Small intestine (tissue), 7 donors: ENCODE measurements around the gene TMEM63C. TPM values are rescaled to one million over a fixed set of nuclear protein-coding genes. Genes with fewer than 3 reads are reported as not detected.
A peak's percentile ranks its signal among the peaks of the same experiment; 100 is the strongest.

Source experiments
- DNase-seq, 2 donors: peaks; one replicate each; pipeline versions ENCODE4 v3.0.0 to v3.0.0-alpha.2; 2013
- FAIRE-seq: peaks from 2 replicates; lab custom pipeline; 2012; peaks lifted over from hg19 to GRCh38; lab: Jason Lieb, UNC
- H3K27ac ChIP-seq, 3 donors: one replicate each; pipeline ENCODE4 v1.5.1; 2013; ENCODE audit warnings: low read length in 2 of 3, mild to moderate bottlenecking in 2 of 3, control low read depth in 1 of 3, inconsistent platforms in 1 of 3, low read depth in 1 of 3, moderate library complexity in 1 of 3
- H3K27me3 ChIP-seq, 3 donors: one replicate each; pipeline ENCODE4 v1.6.1; 2013; ENCODE audit warnings: low read length in 3 of 3, inconsistent platforms in 1 of 3; ENCODE audit not compliant: control insufficient read depth in 3 of 3, insufficient read depth in 3 of 3
- H3K36me3 ChIP-seq, 3 donors: one replicate each; pipeline ENCODE4 v1.6.1; 2013; ENCODE audit warnings: low read length in 3 of 3, inconsistent platforms in 1 of 3, low read depth in 1 of 3, mild to moderate bottlenecking in 1 of 3, moderate library complexity in 1 of 3; ENCODE audit not compliant: control insufficient read depth in 3 of 3, insufficient read depth in 2 of 3
- H3K4me1 ChIP-seq, 3 donors: one replicate each; pipeline ENCODE4 v1.6.1; 2013; ENCODE audit warnings: low read length in 2 of 3, inconsistent platforms in 1 of 3, low read depth in 1 of 3, mild to moderate bottlenecking in 1 of 3, moderate library complexity in 1 of 3; ENCODE audit not compliant: control insufficient read depth in 3 of 3, insufficient read depth in 2 of 3
- H3K4me3 ChIP-seq, 3 donors: one replicate each; pipeline ENCODE4 v1.5.1; 2013; ENCODE audit warnings: low read length in 3 of 3, control low read depth in 1 of 3, inconsistent platforms in 1 of 3, low read depth in 1 of 3, mild to moderate bottlenecking in 1 of 3, moderate library complexity in 1 of 3
- H3K9me3 ChIP-seq, 2 donors: one replicate each; pipeline ENCODE4 v1.6.1; 2013; ENCODE audit warnings: low read depth in 1 of 2, low read length in 1 of 2; ENCODE audit not compliant: control insufficient read depth in 2 of 2, insufficient read depth in 1 of 2
- WGBS, 3 donors: extraction: QIAGEN DNeasy Blood & Tissue Kit; methylation state at CpG; one replicate each; pipeline ENCODE4 v1.1.7; 2013; 5-methylcytosine and 5-hydroxymethylcytosine counted together
- polyA plus RNA-seq, 4 donors: library from polyadenylated mRNA; stranded (reverse) in 3 of 4; unstranded in 1 of 4; fragments of 200-250 nt in 3 of 4; fragments of 120-200 nt in 1 of 4; gene quantifications; one replicate each; pipeline versions ENCODE4 v1.2.1 to v1.2.3, GENCODE V29; 2013
- donor health status: healthy with polysubstance abuse.
- donor health status: control.
- donor health status: control.
- donor health status: Bipolar disorder and iron deficiency.
- donor health status: healthy.

TMEM63C gene
- polyA plus RNA-seq, 4 donors, result 0.27 to 9.4 (median 2.0) TPM; not detected in 1

DNA sequence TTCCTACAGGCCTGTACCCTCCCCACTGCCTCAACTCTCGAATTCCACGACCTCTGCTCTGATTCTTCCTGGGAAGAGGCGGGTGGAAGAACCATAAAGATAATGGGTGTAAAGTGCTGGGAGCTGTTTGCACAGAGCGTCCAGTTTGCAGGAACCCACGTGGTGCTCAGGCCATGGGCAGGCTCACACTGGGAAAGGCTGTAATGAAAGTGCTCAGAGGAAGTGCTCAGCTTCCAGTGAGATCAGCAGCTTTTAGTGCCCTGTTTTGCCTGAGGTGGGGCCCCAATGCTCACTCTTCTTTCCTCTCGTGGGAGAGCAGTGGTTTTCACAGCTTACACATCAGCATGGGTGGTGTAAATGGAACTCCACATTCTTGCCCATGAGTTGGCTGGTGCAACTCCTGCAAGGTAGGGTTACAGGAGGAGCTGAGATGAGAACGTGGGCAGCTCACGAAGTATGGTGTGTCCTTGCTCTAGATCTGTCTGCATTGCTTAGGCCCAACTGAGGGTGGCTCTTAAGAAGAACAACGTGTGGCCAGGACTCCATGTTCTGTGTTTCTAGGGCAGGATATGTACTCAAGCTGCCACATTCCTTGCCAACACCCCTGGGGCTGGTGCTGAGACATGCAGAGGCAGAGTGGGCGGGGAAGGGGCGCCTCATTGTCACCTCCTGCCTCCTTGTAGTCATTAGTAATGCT lies 2.9 kb downstream of the TMEM63C start:
- FAIRE-seq, result no peak

DNA sequence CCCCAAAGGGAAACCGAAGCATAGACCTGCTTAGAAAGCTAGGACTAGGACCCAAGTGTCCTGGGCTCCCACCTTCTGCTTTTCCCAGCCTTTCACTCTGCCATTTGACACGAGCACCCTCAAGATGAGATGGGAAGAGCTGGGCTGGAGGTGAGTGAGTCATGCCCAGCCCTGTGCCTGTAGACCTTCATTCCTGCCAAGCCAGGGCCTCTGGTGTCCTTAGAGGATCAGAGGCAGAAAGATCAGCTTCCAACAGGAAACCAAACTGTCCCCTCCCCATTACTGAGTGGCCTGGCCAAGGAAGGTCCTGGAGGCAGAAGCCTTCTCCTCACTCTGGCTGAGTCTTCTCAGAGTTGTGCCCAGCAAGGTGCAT lies 3.5 kb downstream of the TMEM63C start:
- Histone ChIP-seq H3K27ac (peak overlapping the region in 1 of 3 donors; percentile 69), H3K27me3 (peaks cover 0 to 5% (median 0%) of the 10 kb centered on the region in 3 donors), H3K4me1 (peaks cover 0 to 59% (median 2%) of the 10 kb centered on the region in 3 donors), H3K4me3 (no peak overlapping the region), H3K9me3 (no peaks in the 10 kb centered on the region), H3K36me3 (no peaks in the 10 kb centered on the region)
- no peak for DNase-seq
- FAIRE-seq, result no peak
- 55 to 81% (median 69%) methylated on average over 2 of the region's 2 CpGs for WGBS, 3 donors

More for the DNA sequence above, 2.9 kb downstream of the TMEM63C start:
- H3K27me3 ChIP-seq, result peaks cover 0 to 5% (median 0%) of the 10 kb centered on the region in 3 donors
- DNase-seq, result peak; percentile 75 to 83
- WGBS, 3 donors, result 30 to 50% (median 40%) methylated on average over 11 of the region's 11 CpGs
- H3K36me3 ChIP-seq, result no peaks in the 10 kb centered on the region
- peak overlapping the region in 1 of 3 donors; percentile 71 for H3K27ac ChIP-seq
- H3K4me1 ChIP-seq, result peaks cover 0 to 59% (median 2%) of the 10 kb centered on the region in 3 donors
- H3K4me3 ChIP-seq, result no peak overlapping the region
- no peaks in the 10 kb centered on the region for H3K9me3 ChIP-seq

DNA sequence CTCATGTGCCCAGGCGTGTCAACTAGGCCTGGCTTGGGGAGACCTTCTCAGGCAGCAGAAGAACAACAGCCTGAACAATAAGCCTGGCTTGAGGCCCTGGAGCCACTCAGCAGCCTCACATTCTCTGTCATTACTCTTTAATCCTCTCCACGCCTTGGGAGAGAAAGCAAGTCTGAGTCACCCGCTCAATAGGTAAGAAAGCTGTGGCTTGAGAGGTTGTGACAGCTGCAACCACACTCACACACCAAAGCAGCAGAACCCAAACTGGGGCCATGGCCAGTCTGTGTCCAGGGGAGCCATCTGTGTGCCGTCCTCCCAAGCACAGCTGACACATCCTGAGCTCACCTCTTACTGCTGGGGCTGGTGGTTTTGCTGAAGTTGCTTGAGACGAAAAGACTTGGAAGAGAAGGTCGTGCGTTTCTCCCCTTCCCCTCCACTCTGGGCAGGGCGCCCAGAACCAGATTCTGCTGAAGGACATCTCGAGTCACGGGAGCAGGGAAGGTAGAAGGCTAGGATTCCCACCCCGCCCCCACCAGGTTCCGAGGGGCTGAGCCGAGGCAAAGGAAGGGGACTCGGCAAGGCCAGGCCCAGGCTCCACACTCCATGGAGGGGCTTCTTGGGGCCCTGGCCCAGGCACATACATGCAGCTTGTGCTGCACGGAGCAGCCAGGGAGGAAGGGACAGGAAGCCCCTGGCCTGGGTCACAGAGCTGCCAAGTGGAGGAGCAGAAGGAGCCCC lies 5.5 kb downstream of the TMEM63C start:
- WGBS, 3 donors, result 53 to 70% (median 67%) methylated on average over 15 of the region's 15 CpGs
- Histone ChIP-seq H3K4me3 (no peak overlapping the region), H3K27ac (no peak overlapping the region), H3K9me3 (no peaks in the 10 kb centered on the region), H3K4me1 (peaks cover 0 to 48% (median 2%) of the 10 kb centered on the region in 3 donors), H3K36me3 (no peaks in the 10 kb centered on the region), H3K27me3 (peaks cover 0 to 2% (median 0%) of the 10 kb centered on the region in 3 donors)
- no peak for FAIRE-seq
- peak in 1 of 2 donors; percentile 54 for DNase-seq

DNA sequence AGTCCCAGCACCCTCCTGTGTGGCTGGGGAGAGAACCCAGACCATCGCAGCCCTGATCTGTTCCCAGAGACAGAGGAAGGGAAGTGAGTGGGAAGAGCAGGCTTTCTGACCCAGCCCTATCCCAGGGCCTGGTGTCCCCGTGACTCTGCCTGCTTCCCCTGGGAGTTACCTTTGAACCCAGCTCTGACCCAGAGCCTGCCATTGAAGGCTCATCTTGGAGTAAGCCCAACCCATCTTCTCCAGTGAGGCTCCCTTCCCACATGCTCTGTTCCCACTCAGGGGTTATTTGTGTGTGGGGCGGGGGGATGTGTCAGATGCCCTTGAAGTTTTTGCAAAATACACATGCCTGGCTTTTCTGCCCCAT lies 6.0 kb downstream of the TMEM63C start:
- Histone ChIP-seq H3K27ac (no peak overlapping the region), H3K9me3 (no peaks in the 10 kb centered on the region), H3K4me1 (peaks cover 0 to 43% (median 2%) of the 10 kb centered on the region in 3 donors), H3K4me3 (no peak overlapping the region), H3K36me3 (no peaks in the 10 kb centered on the region), H3K27me3 (peaks cover 0 to 2% (median 0%) of the 10 kb centered on the region in 3 donors)
- DNase-seq (no peak), FAIRE-seq (no peak)
- WGBS, 3 donors, result 53 to 70% (median 59%) methylated on average over 2 to 3 of the region's 3 CpGs

DNA sequence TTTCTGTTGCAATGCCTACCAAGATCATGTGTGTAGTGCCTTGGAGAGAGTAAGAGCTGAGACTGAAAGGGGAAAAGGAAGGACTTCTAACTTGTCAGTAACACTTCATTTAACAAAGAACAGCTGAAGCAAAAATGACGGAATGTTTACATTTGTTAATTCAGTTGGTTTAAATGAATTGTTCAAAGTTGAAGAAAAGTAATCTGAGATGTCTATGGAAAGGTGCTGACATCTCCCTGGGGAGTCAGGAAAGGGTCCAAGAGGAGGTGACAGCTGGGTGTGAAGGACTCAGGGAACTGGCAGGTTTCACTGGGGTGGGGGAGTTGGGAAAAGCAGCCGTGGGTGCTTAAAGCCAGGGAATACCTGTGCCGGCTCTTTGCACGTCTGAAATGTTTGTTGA lies 7.9 kb downstream of the TMEM63C start:
- no peaks in the 10 kb centered on the region for H3K36me3 ChIP-seq
- H3K4me1 ChIP-seq, result peaks cover 0 to 24% (median 2%) of the 10 kb centered on the region in 3 donors
- DNase-seq (no peak), FAIRE-seq (no peak)
- no peak overlapping the region for H3K27ac ChIP-seq
- no peak overlapping the region for H3K4me3 ChIP-seq
- H3K27me3 ChIP-seq, result no peaks in the 10 kb centered on the region
- no peaks in the 10 kb centered on the region for H3K9me3 ChIP-seq
- WGBS, 3 donors, result 54 to 63% (median 57%) methylated on average over 4 of the region's 4 CpGs

DNA sequence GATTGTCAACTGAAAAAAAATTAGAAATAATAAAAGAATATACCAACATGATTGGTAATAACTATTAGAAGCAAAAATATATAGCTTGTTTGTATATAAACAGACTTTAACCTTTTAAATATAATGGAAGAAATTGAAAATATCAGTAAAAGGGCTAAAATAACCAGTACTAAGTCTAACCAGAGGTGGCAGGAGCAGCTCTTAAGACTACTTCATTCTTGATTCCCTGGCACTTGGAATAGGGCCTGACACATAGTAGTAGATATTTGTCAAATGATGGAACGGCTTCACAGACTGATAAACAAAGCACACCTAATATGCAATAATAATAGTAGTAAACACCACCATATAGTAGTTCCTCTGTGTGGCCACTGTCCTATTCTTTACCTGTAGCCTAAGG lies 9.4 kb downstream of the TMEM63C start:
- 61 to 70% (median 65%) methylated on average over 1 of the region's 1 CpG for WGBS, 3 donors
- H3K36me3 ChIP-seq, result no peaks in the 10 kb centered on the region
- peaks cover 0 to 12% (median 2%) of the 10 kb centered on the region in 3 donors for H3K4me1 ChIP-seq
- no peaks in the 10 kb centered on the region for H3K27me3 ChIP-seq
- FAIRE-seq, result no peak
- no peaks in the 10 kb centered on the region for H3K9me3 ChIP-seq
- no peak for DNase-seq
- no peak overlapping the region for H3K27ac ChIP-seq
- H3K4me3 ChIP-seq, result no peak overlapping the region

DNA sequence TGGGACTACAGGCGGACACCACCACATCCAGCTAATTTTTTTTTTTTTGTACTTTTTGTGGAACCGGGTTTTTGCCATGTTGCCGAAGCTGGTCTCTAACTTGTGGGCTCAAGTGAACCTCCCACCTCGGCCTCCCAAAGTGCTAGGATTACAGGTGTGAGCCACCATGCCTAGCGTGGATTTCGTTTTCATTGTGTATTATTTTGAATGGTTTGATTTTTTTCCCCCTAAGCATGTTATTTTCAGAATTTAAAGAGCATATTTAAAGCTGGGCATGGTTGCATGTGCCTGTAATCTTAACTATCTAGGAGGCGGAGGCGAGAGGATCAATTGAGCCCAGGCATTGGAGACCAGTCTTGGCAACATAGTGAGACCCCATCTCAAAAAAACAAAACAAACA lies 13.1 kb downstream of the TMEM63C start:
- peaks cover 0 to 3% (median 0%) of the 10 kb centered on the region in 3 donors for H3K27me3 ChIP-seq
- H3K9me3 ChIP-seq, result no peaks in the 10 kb centered on the region
- FAIRE-seq (no peak), DNase-seq (no peak)
- H3K27ac ChIP-seq, result no peak overlapping the region
- 82 to 88% (median 86%) methylated on average over 8 of the region's 8 CpGs for WGBS, 3 donors
- H3K4me3 ChIP-seq, result no peak overlapping the region
- H3K36me3 ChIP-seq, result peaks cover 0 to 3% (median 0%) of the 10 kb centered on the region in 3 donors
- no peaks in the 10 kb centered on the region for H3K4me1 ChIP-seq

DNA sequence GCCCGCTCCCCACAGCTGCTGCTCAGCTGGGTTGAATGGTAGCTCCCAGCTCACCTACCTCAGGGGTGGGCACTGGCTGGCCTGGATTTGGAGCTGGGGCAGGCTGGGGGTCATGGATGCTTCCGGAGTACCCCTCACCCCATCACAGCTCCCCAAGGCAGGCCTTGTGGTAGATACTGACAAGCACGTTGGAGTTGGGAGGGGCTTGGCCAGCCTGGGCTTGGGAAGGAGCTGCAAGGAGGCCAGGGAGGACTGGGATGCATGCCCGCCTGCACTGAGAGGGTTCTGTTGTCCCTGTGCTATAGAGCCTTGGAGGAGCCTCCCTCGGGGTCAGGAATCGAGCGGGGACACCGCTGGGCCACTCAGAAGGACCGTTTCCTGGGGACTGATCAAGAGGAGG lies 14.2 kb downstream of the TMEM63C start:
- WGBS, 3 donors, result 72 to 87% (median 78%) methylated on average over 8 to 9 of the region's 9 CpGs
- Histone ChIP-seq H3K4me3 (no peak overlapping the region), H3K27ac (no peak overlapping the region), H3K4me1 (no peaks in the 10 kb centered on the region), H3K9me3 (no peaks in the 10 kb centered on the region), H3K27me3 (peaks cover 0 to 3% (median 0%) of the 10 kb centered on the region in 3 donors), H3K36me3 (peaks cover 0 to 7% (median 0%) of the 10 kb centered on the region in 3 donors)
- no peak for DNase-seq
- no peak for FAIRE-seq
